Ureter (tissue), 1 donor: ENCODE measurements around the gene MAVS. TPM values are rescaled to one million over a fixed set of nuclear protein-coding genes. Genes with fewer than 3 reads are reported as not detected.
"Not testable (repeated sequence)": the region's sequence is repeated elsewhere in the genome, so short reads cannot be mapped to it uniquely, and the experiment has no call there.

ENCODE experiments used
- DNase-seq: peaks from one replicate; pipeline ENCODE4 v3.0.0-alpha.2; 2020; ENCODE audit warnings: low spot score
- total RNA-seq: library from RNA; stranded (reverse); gene quantifications from one replicate; pipeline ENCODE4 v1.2.4, GENCODE V29; 2023
- donor health status: DM: yes; HTN: yes; CAD: no.

MAVS gene
- total RNA-seq, 1 donor from 2014 or later = 49.2 TPM

DNA sequence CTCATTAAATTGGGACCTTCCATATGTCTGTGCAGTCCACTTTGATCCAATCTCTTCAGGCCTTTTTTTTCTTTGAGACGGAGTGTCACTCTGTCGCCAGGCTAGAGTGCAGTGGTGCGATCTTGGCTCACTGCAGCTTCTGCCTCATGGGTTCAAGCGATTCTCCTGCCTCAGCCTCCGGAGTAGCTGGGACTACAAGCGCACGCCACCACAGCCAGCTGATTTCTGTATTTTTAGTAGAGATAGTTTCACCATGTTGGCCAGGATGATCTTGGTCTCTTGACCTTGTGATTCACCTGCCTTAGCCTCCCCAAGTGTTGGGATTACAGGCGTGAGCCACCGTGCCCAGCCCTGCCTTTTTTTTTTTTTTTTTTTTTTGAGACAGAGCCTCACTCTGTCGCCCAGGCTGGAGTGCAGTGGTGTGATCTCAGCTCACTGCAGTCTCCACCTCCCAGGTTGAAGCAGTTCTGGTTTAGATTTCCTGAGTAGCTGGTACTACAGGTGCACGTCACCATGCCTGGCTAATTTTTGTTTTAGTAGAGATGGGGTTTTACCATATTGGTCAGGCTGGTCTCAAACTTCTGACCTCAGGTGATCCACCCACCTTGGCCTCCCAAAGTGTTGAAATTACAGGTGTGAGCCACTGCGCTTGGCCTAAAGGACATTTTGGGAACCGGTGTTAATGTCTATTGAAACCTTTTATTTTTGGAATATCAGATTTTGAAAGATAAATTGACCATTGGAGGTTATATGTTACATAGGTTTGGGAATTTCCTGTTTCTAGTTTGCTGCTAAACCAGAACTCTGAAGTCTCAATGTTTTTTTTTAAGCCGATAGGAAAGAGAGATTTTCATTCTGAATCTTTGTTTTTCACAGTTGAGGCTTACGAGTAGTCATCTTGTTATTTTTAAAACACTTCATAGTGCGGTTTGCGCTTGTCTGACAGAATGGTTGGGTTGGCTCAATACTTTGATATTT is 60.4 kb downstream of the MAVS start:
- DNase-seq = not testable (repeated sequence)

DNA sequence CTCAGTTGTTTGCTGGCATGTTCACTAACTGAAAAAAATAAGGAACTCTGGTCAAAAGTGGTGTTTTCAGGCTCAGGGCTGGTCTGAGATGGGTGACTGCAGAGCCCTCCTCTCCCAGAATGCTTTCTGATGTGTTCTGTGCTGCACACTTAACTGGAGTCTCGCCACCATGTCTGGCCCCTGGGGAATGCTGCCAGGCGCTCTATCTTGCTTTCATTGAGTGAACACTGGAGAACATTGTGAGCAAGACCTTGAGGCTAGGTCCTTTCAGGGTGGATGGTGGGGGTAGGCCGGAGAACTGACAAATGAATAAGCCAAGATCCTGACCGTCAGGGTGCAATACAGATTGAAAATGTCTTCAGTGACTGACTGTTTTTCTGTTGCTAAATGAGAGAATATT is 62.0 kb downstream of the MAVS start:
- DNase-seq = no peak

DNA sequence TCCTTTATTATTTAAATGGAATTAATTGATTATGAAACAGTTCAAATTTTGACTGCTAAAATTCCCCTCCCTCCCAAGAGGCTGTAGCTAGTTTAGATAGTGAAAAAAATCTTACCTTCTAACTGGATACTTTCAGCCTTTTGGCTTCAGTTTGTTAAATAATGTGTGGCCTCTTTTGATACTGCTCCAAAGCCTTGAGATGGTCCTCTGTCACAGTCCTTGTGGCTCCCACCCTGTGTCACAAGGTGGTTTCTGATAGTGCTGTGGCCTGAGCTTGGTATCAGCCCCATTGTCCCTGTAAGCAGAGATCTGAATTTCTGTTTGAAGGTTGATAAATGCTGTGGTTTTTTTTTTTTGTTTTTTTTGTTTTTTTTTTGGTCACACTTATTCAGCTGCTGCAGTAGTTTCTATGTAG is 63.3 kb downstream of the MAVS start:
- DNase-seq = no peak

DNA sequence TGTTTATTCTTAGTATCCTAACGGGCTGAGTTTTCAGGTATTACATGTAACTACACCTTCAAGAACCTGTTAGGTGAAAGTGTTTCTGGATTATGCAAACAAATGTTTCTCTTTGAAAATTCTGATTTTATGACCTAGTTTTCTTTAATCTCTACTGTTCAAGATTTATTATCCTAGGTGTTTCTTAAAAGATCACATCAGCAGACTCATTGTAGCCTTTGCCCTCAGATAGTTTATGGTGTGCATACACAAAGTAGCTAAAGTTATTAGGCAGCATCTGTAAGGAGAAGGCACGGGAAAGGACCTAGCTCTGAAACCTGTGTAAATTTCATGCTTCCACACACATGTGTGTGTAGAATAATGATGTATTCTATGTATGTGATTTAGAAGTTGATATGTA is 64.2 kb downstream of the MAVS start:
- DNase-seq = no peak

DNA sequence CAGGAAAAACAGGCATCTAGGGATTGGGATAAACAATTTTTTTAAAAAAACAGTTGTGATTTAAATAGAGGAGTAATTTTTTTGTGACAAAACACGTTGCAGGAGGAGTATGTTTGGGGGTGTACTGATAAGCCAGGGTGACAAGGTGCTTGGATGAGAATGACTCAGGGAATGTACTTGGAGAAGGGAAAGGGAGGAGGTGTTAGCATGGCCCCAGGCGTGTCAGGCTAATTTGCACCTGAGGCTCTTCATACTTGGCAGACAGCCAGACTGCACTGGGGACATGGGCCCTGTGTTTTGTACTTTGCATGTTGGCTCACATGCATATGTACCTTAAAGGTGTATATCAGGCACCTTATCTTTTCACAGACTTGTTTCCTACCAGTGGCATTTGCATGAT is 65.3 kb downstream of the MAVS start:
- DNase-seq = no peak

DNA sequence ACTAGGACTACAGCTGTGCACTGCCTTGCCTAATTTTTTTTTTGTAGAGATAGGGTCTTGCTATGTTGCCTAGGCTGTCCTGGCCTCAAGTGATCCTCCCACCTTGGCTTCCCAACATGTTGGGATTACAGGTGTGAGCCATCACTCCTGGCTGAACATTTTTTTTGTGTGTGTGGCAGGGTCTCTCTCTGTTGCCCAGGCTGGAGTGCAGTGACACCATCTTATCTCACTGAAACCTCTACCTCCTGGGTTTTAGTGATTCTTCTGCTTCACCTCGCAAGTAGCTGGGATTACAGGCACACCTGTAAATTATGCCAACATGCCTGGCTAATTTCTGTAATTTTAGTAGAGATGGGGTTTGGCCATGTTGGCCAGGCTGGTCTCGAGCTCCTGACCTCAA is 67.8 kb downstream of the MAVS start:
- DNase-seq = no peak

DNA sequence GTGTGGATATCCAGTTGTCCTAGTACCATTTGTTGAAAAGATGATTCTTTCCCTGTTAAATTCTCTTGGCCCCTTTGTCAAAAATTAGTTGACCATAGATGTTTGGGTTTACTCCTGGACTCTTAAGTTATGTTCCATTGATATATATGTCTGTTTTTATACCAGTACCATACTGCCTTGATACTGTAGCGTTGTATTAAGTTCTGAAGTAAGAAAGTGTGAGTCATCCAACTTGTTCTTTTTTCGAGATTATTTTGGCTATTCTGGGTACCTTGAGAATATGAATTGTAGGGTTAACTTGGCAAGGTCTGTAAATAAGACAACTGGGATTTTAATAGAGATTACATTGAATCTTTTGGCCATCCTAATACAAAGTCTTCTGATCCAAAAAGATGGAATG is 69.1 kb downstream of the MAVS start:
- DNase-seq = no peak

DNA sequence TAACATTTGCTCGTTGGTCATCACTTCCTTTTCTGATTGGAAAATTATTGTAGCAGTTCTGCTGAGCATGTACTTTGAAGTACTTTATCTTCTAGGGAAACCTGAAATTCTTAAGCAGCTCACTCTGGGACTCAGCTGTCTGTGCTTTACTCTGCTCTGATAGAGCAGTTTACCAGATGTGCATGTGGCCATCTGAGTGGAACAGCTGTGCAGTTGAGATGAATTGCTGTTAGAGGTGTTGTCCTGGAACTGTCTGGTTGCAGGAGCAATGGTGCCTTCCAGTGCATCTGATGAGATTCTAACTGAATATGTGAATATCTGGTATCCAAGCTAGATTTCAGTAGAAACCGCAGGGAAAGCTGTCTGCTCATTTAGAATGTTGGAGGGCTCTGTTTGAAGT is 69.7 kb downstream of the MAVS start:
- no peak for DNase-seq

DNA sequence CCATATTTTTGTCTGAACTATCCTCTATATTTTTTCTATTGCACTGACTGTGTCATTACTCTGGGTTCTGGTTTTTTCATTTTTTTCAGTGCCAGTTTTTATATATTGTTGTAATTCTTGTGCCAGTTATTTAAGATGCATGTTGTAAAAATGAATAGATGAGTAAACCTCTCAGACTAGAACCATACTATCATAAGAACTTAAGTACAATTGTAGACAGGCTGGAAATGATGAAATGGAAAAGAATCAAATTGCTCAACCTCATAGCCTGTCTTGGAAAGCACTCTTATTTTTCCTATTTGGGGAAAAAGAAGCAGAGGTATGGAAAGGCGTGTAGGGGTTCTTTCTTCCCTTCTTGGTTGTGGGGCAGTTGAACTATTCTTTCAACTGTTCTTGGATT is 72.7 kb downstream of the MAVS start:
- DNase-seq = no peak

DNA sequence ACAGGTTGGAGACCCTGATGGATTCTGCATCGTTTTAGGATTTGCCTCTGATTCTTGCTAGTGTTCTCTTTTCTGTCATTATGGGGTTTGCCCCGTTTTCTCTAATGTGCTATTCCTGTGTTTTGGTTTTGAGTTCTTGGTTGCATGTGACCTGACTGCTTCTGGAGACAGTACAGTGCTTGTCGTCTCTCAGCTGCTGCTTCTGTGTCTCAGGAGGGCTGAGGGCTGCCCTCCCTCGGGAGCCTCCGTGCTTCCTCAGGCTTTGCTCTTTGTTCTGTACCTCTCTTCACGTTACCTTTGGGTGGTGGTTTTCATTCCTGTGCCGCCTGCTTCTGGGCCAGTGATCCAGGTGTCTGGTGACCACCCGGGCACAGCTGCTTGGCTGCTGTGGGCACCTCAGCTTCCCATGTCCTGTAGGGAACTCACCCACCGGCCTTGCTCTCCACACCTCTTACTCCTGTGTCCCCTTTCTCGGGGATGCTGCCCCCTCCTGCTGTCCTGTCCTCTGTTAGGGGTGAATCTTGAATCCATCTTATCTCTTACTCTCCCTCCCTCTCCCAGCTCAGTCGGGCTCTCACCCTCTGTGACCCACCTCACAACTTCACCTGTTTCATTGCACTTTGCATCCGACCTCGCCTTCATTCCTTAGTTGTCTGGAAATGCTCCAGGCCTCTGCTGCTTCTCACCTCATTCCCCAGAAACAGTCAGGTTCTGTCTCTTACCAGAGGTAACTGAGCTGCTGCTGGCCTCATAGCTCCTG is 75.8 kb downstream of the MAVS start:
- DNase-seq = no peak

DNA sequence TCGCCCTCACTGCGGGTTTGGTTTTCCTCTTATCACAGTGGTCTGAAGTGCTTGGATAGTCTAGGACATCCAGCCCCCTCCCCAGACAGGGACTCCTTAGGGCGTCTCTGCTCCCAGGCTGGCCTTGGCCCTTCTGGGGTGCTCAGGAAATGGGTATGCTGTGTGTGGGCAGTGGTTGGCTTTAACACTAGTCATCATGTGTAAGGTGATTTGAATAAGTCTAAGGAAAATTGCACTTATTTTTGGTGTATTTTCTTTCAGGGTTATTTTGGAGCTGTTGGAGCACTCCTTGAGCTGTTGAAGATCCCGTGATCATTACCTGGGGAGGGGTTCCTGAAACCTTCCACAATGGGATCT is 76.3 kb downstream of the MAVS start:
- DNase-seq = no peak

DNA sequence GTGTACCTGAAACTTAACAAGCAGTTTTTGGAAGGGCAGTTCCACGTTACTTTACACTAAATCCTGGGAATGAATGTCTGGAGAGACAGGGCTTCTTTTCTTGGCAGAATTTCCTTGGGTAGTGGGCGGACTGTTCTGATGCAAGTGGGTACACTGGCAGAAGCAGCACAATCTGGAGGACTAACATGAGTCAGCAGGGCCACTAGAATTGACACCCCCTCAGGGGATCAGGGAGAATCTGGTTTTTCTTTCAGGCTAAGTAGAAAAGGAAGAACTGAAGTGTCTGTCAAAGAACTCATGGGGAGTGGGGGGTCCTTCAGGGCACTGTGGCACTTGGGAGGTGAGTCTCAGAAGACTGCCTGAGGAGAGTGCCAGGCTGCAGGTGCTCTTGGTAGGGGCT is 77.2 kb downstream of the MAVS start:
- no peak for DNase-seq

DNA sequence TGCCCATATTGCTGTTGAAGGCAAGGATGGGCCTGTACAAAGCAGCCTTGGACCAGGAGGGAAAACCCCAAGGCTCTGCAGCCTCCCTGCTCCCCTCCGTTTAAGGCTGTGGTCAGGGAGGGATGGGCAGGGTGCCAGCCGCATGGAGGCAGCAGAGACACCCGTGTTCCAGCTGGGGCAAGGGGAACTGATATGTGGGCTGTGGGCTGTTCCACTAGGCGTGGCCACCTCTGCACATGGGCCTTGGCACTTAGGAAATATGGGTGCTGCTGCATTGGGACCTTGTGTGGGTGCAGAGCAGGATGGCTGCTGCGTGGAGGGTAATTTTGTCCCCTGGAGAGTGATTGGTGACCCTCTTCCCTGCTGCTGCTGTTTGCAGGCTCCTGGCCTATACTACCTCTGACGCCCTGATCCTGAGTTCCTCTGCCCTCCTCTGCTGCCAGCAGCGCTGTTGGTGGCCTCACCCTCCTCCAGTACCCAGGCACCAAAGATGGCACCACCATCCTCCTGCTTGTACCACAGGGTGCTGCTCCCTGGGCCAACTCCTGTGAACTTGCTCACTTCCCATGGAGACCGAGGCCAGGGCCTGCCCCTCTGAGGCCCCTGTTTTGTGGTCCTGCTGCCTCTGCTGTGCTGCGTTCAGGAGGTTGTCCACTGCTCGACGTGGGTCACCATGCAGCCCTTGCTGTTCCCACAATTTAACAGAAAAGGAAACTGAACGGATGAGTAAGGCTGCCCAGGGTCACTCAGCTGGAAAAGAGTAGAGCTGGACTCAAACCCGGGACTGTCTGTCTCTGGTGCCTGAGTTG is 77.9 kb downstream of the MAVS start:
- no peak for DNase-seq

DNA sequence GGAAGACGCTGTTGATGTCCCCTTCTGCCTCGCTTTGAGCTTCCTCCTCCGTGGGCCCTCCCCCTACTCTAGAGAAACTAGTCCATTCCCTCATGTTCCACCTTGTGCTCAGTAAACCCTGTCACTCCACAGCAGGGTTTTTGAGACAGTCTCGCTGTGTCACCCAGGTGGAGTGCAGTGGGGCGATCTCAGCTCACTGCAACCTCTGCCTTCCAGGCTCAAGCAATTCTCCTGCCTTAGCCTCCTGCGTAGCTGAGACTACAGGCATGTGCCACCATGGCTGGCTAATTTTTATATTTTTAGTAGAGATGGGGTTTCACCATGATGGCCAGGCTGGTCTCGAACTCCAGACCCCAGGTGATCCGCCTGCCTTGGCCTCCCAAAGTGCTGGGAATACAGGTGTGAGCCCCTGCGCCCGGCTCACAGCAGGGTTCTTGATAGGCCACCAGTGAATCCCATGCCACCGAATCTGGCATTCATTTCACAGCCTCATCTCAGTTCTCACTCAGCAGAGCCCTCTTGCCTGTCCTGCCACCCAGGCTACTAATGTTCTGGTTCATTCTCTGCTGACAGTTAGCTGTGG is 78.6 kb downstream of the MAVS start:
- no peak for DNase-seq

Other genes starting within 250 kb of the MAVS start
- gene GFRA4, start 183.4 kb upstream of the MAVS start, total RNA-seq = not detected
- gene ADAM33, start 164.8 kb upstream of the MAVS start, total RNA-seq = 56.9 TPM
- gene SIGLEC1, start 134.2 kb upstream of the MAVS start, total RNA-seq = 9.5 TPM
- gene HSPA12B, start 114.1 kb upstream of the MAVS start, total RNA-seq = 9.7 TPM
- gene ADISSP, start 79.1 kb upstream of the MAVS start, total RNA-seq = 36.6 TPM
- gene SPEF1, start 65.4 kb upstream of the MAVS start, total RNA-seq = 0.29 TPM
- gene CENPB, start 60.1 kb upstream of the MAVS start, total RNA-seq = 84.1 TPM
- gene CDC25B, start 50.5 kb upstream of the MAVS start, total RNA-seq = 16.6 TPM
- gene AP5S1, start 26.3 kb upstream of the MAVS start, total RNA-seq = 13.6 TPM
- gene PANK2, start 42.6 kb downstream of the MAVS start, total RNA-seq = 40.1 TPM
- 15.9 TPM for gene RNF24, start 168.7 kb downstream of the MAVS start, total RNA-seq